ENCODE data around the gene RFC4.

- no peak for TF ChIP-seq CTCF (IDR thresholded peaks at IDR 0.05; ENCODE audit: borderline replicate concordance, extremely low read depth, low read length, poor library complexity, severe bottlenecking)
- TF ChIP-seq EZH2 (IDR thresholded peaks at IDR 0.05; ENCODE audit: borderline replicate concordance, low read depth, low read length, severe bottlenecking) = no peak
These were observed 9.2 kb upstream of the RFC4 start for GRCh38 chr3:186815435-186815834.

All from DND-41 (cell line).